ENCODE data around the gene SYS1.

DNA sequence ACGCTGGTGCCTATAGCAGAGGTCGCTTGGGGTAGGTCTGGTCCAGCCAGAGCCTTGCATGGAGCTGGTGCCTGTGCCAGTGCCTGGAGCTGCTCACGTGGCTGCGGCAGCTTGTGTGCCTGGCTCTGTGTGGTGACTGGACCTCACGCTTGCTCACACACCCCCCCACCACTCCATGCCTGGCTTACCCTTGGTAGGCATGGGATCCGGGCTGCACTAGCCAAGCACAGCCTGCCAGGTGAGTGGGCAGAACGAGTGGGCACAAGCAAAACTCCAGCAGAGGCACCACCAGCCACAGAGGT lies 32.1 kb downstream of the SYS1 start:
- TF ChIP-seq POLR2AphosphoS5 (IDR thresholded peaks at IDR 0.05; ENCODE audit: low read depth, low read length) (no peak), POLR2A (IDR thresholded peaks at IDR 0.05; ENCODE audit: control extremely low read depth in 1 of 2, low read depth in 2 of 2, low read length in 2 of 2) (no peak)

Data from H1 (cell line).